Posterior vena cava (tissue), 2 donors: ENCODE data around the gene NOTCH1. TPM values are rescaled to one million over a fixed set of nuclear protein-coding genes. Genes with fewer than 3 reads are reported as not detected.

Source experiments
- DNase-seq: peaks from one replicate; pipeline ENCODE4 v3.0.0-alpha.2; 2020; ENCODE audit warnings: low spot score
- intact Hi-C, 2 donors: fragments of 100-400 bp; cut with DNase I; formaldehyde crosslinking; loops; one replicate each; pipeline versions ENCODE4 v1.14.1 to v1.14.2; 2022 to 2023
- total RNA-seq, 2 donors: library from RNA; stranded (reverse); fragmentation: NEBNext Ultra II Directional; extraction: Animal tissue kit (Norgen Biotek cat#: 25700); gene quantifications; one replicate each; pipeline ENCODE4 v1.2.1, GENCODE V29; 2021
- donor health status: DM: yes; HTN: yes; CAD: no.
- donor health status: DM: yes; HTN: yes; CAD: no.

The NOTCH1 gene
- total RNA-seq, 2 donors from 2014 or later, result 35.5 to 40.4 TPM

DNA sequence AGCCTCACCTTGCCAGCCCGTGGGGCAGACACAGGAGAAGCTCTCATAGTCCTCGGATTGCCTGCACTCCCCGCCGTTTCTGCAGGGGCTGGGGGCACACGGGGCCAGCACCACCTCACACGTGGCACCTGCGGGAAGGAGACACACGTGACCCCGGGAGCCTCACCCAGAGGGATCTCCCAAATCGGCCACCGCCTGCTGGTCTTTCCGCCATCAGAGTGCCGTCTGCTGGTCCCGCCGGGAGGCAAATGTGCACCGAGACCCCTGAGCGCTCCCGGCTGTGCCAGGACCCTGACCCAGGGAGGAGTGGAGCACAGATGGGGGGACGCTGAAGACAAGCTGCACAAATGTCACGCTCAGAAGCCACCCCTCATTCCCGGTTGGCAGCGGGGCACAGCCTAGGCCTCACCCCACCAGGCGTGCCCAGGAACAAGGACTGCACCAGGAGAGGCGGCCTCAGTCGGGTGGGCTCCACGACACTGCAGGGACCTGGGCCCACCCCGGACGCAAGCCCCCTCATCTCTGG, 34.6 kb downstream of the NOTCH1 start:
- DNase-seq, result no peak
- intact Hi-C loops, result loop anchor here in 1 of 2 donors (5.0 kb wide), 1 partner anchor 354 kb away; no protein-coding TSS in a partner anchor

DNA sequence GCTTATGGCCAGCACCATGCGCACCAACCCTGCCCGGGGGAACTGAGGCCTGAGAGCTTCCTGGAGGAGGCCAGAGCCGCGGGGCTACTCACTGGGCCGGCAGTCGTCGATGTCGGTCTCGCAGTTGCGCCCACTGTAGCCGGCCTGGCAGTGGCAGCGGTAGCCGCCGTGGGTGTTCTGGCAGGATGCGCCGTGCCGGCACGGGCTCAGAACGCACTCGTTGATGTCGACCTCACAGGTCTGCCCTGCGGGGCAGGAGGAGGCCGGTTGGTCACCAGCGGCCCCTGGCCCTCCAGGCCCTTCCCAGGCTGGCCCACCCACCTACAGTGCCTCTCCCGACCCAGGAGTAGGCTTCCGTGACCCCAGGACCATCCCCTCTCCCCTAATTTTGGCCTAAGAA, 35.3 kb downstream of the NOTCH1 start:
- intact Hi-C loops, result loop anchor here in 1 of 2 donors (5.0 kb wide), 1 partner anchor 353 kb away; no protein-coding TSS in a partner anchor
- DNase-seq, result no peak

- DNase-seq, result no peak
- intact Hi-C loops, result no loop called here
Observed at GRCh38 chr9:136509549-136509948, 36.3 kb downstream of the NOTCH1 start.

GRCh38 chr9:136508729-136509500, 36.9 kb downstream of the NOTCH1 start:
- intact Hi-C loops, result no loop called here
- DNase-seq, result no peak

DNA sequence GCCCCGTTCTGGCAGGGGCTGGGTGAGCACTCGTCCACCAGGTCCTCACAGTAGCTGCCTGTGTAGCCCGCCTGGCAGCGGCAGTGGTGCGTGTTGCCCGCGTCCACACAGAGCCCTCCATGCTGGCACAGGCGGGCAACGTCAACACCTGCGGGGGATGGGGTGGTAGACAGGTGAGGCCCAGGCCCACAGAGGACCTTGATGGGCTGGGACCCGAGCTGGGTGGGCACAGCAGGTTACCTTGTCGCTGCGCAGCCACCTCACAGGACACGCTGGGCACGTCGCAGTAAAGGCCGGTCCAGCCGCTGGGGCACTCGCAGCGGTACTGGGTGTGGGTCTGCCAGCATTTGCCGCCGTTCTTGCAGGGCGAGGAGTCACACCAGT, 37.9 kb downstream of the NOTCH1 start:
- intact Hi-C loops, result no loop called here

DNA sequence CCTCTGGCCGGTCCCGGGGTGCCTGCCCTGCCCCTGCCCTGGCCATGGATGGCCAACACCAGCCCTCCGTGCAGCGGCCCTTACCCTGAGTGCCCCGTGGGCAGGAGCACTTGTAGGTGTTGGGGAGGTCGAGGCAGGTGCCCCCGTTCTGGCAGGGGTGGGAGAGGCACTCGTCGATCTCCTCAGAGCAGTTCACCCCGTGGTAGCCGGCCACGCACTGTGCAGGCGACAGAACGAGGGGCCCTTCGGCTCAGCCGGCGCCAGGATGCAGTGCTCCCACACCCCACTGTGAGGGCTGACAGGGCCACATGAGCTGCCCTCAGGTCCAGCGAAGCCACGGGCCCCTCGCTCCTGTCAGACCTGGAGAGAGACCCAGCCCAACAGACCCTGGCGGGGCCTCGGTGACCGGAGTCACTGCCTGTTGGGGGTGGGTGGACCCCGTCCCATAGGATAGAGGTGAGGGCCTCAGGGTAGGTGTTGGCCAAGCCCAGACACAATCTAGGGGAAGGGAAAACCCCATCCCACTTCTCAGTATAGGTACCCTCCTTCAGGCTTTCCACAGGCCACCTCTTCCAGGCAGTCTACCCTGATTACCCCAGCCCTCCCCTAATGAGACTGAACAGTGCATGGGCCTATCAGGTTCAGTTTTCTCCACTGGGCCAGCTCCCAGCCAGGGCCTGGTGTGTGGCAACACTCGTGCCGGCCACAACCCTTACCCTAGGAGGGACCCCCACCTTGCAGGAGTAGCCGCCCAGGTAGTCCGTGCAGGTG, 38.4 kb downstream of the NOTCH1 start:
- no peak for DNase-seq
- intact Hi-C loops, result no loop called here

More for the DNA sequence above, 37.9 kb downstream of the NOTCH1 start:
- no peak for DNase-seq

GRCh38 chr9:136506425-136506824, 39.4 kb downstream of the NOTCH1 start:
- intact Hi-C loops, result no loop called here
- no peak for DNase-seq

DNA sequence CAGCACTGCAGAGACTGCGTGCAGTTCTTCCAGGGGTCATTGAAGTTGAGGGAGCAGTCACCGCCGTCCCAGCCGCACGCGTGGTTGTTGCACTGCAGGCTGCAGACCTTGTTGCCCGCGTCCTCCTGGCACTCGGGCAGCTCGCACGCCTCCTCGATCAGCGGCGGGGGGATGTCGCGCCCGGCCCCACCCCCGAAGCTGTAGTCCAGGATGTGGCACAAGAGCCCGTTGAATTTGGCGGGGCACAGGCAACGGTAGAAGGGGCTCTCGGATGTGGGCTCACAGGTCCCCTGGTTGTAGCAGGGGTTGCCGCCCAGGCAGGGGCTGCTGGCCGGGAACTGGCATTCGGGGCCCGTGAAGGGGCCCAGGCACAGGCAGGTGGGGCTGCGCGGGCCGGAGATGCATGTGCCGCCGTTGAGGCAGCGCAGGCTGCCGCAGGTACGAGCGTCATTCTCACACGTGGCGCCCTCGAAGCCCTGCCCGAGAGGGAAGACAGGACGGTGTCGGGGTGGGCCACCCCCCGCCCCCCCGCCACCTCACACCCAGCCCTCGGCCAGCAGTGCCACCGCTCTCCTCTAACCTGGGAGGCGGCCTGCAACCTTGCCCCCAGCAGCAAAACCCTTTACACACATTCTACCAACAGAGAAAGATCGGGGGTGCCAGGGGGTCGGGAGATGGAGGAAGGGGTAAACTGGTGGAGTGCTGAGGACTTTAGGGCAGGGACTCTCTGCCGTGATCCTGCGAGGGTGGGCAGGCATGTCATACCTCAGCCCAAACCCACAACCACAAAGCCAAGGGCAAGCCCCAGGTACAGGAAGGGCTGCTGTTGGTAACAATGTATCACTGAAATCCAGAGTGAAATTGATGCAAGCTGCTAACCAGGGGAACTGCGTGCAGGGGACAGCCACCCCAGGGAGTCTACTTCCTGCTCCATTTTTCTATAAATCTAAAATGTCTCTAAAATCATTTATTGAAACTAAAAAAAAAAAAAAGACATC, 40.1 kb downstream of the NOTCH1 start:
- intact Hi-C loops, result no loop called here

GRCh38 chr9:136504512-136505348, 41.1 kb downstream of the NOTCH1 start:
- intact Hi-C loops, result no loop called here
- DNase-seq, result no peak

More for the DNA sequence above, 40.1 kb downstream of the NOTCH1 start:
- DNase-seq, result no peak

- no peak for DNase-seq
- intact Hi-C loops, result loop anchor here in 1 of 2 donors (1.0 kb wide), 1 partner anchor 41 kb away; no protein-coding TSS in a partner anchor
Observed at GRCh38 chr9:136502940-136503550, 42.8 kb downstream of the NOTCH1 start.

DNA sequence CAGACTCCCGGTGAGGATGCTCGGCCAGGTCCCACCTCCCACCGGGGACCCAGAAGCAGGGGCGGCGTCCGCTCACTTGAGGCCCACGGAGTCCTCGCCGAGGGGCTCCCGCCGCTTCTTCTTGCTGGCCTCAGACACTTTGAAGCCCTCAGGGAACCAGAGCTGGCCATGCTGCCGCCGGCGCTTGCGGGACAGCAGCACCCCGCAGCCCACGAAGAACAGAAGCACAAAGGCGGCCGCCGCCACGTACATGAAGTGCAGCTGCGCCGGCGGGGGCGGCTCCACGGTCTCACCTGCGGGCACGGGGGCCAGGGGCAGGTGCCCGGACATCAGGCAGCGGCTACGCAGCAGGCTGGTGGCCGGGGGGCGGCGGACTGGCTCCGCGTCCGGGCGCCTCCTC, 43.7 kb downstream of the NOTCH1 start:
- intact Hi-C loops, result loop anchor here in 1 of 2 donors (1.0 kb wide), 1 partner anchor 42 kb away; no protein-coding TSS in a partner anchor
- no peak for DNase-seq

- DNase-seq, result no peak
- intact Hi-C loops, result loop anchor here in 1 of 2 donors (1.0 kb wide), 1 partner anchor 43 kb away; no protein-coding TSS in a partner anchor
Observed at GRCh38 chr9:136501686-136502085, 44.2 kb downstream of the NOTCH1 start.

- intact Hi-C loops, result no loop called here
Observed at GRCh38 chr9:136499935-136500910, 45.6 kb downstream of the NOTCH1 start.

DNA sequence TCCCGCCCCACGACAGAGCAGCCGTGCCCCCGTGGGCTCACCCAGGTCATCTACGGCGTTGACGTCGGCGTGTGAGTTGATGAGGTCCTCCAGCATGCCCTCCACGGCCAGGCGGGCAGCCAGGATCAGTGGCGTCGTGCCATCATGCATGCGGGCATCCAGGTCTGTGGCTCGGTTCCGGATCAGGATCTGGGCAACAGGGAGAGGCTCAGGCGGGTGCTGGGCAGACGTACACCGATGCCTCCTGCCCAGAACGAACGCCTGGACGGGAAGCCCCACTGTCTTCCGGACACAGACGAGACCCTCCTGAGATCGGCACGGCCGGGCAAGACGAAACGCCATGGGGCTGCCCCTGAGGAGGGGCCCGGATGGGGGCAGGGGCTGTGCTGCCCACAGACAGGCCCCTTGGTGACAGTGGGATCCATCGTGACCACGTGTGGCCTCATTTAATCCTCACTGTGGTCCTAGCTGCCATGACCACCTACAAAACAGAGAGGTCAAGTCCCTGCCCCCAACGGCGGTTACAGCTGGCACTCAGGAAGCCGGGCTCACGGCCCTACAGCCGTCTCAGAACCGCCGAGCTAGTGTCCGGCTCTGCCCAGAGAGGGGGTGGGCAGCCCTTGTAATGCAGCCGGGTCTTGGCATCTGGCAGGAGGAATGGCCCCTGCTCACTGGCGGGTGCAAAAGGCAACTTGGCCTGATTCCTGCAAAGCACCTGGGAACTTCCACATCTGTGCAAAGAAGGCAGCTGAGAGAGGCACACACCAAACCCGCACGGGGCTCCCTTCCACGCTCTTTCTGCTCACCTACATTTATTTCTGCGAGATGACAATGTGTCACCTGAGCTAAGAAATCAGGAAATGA, 46.5 kb downstream of the NOTCH1 start:
- DNase-seq, result no peak
- intact Hi-C loops, result no loop called here

More at GRCh38 chr9:136499935-136500910, 45.6 kb downstream of the NOTCH1 start:
- no peak for DNase-seq

DNA sequence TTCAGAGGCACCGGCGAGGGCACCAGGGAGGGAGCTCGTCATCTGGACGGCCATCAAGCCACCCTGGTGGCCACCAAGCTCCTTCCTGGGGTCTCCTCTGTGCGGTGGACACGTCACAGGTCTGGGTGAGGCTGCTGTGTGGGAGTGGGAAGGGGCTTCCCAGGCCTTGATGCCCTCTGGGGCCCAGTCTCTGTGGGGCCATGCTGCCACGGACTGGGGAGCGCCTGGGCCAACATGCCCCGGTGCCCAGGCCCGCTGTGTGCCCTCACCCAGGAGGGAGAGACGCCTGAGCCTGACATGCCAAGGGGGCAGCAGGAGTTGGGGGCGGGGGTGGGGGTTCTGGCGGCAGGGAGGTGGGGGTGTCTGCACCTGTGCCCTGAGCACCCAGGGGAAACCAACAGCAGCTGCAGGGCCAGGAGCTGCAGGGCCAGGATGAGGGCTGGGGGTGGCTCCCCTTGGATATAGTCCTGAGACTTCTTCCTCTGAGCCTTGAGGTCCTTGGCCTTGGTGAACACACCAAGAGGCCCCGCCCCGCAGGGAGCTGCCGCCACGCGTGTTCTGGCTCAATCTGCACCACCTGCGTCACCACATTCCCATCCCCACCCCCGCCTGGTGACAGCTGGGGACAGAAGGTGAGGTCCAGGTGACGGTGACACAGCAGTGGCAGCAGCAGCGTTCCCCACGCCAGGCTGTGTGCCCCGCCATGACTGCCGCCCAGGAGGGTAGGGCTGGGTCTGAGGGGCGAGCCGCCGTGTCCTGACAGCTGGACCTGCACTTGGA, 47.7 kb downstream of the NOTCH1 start:
- intact Hi-C loops, result no loop called here
- DNase-seq, result no peak
